Stimulated activated CD8-positive, alpha-beta memory T cell treated with anti-CD3 and anti-CD28 coated beads, Interleukin-4, amount 100 ng/mL, for 48 hours (primary cell): Measurements from ENCODE around the gene CELF1.
"Not testable (repeated sequence)": the region's sequence is repeated elsewhere in the genome, so short reads cannot be mapped to it uniquely, and the experiment has no call there.

Experiments used
- DNase-seq: peaks from one replicate; pipeline ENCODE4 v3.0.0-alpha.2; 2020

The CELF1 gene

DNA sequence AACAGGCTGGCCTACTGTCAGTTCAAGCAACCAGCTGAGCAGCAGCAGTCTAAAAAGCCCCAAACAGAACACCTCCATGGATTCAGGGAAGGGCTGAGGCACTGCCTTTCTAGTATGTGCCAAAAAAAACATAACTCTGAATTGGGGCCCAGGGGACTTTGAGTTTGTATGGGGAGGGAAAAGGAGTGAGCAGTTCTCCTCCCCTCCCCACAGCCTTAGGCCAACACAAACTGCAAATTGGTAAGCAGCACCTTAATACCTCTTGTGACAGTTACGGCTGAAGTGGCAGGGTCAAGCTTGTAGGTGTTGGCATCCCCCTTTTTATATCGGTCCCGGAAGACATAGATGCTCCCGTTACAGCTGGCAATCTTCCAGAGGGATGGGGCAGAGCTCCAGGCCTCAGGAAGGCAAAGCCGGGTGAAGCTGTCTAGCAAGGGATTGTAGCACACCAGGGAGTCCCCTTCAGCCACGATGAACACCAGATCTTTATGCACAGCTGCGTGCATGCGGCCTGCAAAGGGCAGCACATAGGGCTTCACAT, 19.9 kb upstream of the CELF1 start:
- no peak for DNase-seq

DNA sequence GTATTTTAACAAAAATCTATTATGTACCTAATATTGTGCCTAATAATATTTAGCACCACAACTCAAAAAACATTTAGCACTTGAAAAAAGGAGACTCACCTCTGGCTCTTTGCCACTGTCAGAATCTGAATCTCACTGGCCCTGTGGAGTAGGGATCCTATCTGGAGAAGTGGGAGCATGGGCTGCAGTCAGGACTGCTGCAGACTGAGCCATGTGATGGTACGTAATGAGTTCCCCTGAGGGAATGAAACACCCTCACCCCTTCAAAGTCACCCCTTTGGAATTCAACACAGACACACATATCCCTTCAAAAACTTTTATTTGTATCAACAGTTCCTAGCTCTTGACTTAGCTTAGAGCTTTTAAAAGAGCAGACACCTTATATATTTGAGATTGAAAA, 19.0 kb upstream of the CELF1 start:
- no peak for DNase-seq

DNA sequence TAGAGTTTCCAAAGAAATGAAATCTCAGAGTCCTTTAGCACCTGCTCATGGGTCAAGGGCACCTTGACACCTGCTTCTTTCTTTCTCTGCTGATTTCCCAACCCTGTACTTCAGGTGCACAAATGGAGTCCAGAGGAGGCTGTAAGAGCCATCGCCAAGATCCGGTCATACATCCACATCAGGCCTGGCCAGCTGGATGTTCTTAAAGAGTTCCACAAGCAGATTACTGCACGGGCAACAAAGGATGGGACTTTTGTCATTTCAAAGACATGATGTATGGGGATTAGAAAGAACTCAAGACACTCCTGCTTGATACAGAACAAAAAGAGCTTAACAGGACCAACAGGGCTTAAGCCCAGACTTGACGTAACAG, 18.4 kb upstream of the CELF1 start:
- no peak for DNase-seq

DNA sequence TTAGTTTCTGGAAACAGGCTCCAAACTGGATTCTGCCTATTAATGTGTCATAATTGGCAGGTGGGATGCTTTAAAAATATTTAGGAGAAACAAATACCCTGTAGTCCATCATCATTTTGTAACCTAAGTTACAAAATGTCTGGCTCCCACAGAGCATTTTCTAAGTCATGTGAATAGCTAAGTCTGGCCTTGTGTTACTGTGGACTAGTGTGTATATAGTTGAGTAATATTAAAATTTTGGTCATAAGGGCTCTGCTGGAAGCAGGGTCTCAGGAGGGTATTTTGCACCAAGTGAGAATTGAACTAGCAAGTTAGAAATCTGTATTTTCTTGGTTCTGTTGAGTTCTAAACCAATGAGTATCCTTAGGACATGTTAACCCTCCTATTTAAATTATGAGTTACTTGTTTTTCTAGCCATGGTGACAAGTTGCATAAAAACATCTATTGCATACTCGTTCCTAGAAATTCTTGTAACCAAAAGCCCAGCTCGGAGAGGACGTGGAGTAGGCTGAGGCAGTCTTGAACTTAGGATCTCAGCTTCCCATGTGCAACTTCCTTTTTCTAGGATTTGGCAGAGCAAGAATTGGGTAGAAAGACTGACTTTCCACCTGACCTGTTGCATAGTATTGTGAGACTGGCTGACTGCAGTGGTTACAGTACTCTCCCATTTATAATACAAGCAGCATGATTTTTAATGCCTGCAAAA, 17.9 kb upstream of the CELF1 start:
- no peak for DNase-seq

DNA sequence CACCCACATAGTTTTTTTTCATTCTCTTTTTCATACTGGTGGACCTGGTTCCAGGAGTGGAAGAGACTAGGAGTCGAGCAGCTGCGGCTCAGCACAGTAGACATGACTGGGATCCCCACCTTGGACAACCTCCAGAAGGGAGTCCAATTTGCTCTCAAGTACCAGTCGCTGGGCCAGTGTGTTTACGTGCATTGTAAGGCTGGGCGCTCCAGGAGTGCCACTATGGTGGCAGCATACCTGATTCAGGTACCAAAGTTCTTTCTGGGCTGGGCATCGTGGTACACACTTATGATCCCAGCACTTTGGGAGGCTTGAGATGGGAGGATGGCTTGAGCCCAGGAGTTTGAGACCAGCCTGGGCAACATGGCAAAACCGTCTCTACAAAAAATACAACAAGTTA, 16.7 kb upstream of the CELF1 start:
- no peak for DNase-seq

DNA sequence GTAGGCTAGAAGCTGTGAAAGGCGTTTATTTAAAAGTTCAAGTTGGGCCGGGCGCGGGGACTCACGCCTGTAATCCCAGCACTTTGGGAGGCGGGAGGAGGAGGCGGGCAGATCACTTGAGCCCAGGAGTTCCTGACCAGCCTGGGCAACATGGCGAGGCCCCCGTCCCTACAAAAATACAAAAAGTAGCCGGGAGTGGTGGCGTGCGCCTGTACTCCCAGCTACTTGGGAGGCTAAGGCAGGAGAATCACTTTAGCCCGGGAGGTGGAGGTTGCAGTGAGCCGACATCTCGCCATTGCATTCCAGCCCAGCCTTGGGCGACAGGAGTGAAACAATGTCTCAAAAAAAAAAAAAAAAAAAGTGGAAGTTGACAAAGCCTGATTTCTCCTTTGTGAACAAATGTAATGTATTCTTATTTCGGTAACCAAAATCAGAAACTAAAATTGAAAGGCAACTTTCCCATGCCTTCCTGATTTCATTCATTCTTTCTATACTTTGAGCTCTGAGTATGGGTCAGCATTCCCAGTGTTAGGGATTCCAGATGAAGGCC, 13.3 kb upstream of the CELF1 start:
- peak; percentile 34 for DNase-seq

DNA sequence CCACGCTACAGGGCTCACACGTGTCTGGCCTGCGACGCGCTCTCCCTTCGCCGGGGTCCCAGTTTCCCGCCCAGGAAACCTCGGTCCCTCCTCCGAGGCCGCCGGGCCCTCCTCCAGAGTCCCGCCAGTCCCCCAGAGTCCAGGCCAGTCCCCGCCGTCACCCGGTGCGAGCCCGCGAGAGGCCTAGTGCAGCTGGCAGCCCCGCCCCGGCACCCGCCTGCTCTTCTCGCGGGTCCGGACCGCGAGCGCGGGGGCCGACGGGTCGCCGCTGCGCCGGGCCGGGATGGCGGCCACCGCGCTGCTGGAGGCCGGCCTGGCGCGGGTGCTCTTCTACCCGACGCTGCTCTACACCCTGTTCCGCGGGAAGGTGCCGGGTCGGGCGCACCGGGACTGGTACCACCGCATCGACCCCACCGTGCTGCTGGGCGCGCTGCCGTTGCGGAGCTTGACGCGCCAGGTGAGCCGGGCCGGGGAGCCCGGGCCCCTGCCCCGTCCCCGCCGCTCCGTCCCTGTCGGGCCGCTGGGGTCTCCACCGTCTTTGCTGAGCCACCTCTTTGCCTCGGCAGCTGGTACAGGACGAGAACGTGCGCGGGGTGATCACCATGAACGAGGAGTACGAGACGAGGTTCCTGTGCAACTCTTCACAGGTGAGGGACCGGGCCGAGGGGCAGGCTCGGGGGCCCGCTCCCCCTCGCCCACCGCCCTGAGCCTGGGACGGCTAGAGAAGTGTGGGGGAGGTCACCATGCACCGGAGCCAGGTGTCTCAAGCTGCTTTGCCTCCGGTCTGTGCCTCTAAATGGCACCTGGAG, 12.6 kb upstream of the CELF1 start, which contains the start of gene PTPMT1:
Gene PTPMT1, plus strand, starts transcription at position 260 of the 809 bp plus-strand sequence. Its CDS starts 24 bp downstream, at position 284.
- peak; percentile 80 for DNase-seq

DNA sequence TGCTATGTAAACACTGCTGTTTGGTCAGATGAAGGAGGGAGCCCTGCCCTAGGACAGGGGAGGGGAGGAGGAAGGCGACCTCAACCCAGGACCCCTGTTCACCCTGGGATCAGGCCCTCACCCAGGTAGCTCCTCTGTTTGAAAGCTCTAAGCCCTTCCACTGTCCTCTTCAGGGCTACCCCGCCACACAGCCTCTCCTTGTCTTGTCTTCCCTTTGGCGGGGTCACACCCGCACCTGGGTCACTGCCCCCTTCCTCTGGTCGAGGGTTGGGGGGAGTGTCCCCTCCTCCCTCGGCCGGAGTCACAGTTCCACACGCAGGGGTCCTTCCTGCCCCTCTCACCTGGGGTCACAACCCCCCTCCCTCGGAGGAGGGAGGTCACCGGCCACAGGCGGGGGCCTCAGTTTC, 12.0 kb upstream of the CELF1 start:
- no peak for DNase-seq

DNA sequence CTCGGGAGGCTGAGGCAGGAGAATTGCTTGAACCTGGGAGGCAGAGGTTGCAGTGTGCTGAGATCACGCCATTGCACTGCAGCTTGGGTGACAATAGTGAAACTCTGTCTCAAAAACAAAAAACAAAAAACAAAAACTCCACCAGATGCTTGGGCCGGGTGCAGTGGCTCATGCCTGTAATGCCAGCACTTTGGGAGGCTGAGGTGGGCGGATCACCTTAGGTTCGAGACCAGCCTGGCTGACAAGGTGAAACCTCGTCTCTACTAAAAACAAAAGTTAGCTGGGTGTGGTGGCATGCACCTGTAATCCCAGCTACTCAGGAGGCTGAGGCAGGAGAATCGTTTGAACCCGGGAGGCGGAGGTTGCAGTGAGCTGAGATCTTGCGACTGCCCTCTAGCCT, 11.4 kb upstream of the CELF1 start:
- DNase-seq, result not testable (repeated sequence)

DNA sequence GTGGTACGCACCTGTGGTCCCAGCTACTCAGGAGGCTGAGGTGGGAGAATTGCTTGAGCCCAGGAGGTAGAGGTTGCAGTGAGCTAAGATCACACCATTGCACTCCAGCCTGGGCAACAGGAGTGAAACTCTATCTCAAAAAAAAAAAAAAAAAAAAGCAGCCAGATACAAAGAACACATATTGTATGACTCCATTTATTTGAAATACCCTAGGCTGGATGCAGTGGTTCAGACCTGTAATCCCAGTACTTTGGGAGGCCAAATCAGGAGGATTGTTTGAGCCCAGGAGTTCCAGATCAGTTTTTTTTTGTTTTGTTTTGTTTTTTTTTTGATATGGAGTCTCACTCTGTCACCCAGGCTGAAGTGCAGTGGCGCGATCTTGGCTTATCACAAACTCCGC, 9.5 kb upstream of the CELF1 start:
- DNase-seq, result not testable (repeated sequence)

DNA sequence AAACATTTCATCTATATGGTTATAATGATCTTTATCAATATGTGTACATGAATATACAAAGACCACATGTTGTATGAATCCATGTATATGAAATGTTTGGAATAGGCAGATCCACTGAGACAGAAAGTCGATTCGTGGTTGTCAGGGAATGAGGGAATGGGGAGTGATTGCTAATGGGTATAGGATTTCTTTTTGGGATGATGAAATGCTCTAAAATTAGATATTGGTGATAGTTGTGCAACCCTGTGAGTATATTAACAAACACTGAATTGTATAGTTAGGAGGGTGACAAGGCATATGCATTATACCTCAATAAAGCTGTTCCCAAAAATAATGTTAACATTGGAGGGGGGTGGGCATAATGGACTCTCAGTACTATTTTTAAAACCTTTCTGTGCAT, 7.5 kb upstream of the CELF1 start:
- no peak for DNase-seq

DNA sequence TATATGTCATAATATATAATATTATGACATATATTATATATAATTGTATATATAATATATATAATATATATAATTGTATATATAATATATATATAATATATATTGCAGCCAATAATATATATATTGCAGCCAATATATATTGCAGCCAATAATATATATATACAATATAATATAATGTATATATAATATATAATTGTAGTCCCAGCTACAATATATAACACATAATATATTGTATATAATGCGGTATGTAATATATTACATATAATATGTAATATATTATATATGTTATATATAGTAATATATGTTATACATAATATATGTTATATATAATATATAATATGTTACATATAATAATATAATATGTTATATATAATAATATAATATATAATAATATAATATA, 5.8 kb upstream of the CELF1 start:
- no peak for DNase-seq

DNA sequence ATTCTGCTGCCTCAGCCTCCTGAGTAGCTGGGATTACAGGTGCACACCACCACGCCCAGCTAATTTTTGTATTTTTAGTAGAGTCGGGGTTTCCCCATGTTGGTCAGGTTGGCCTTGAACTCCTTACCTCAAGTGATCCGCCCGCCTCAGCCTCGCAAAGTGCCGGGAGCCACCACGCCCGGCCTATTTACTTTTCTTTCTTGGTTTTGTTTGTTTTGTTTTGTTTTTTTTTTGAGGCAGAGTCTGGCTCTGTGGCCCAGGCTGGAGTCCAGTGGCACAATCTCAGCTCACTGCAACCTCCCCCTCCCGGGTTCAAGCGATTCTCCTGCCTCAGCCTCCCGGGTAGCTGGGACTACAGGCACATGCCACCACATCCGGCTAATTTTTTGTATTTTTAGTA, 4.1 kb upstream of the CELF1 start:
- not testable (repeated sequence) for DNase-seq

DNA sequence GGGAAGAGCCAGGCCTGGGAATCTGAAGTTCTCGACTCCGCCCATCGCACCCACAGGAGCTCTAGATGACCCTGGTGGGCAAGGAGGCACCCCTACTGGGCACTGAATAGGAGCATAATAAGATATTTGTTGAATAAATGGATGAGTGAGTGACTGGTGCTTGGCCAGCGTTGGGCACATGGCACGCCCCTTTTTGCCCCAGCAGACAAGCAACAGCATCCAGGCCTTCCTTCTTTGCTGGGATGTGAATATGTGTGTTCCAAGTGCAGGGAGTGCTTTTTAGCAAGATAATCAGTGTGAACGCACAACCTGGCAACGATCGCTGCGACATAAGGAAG, 443 bp upstream of the CELF1 start:
- no peak for DNase-seq

DNA sequence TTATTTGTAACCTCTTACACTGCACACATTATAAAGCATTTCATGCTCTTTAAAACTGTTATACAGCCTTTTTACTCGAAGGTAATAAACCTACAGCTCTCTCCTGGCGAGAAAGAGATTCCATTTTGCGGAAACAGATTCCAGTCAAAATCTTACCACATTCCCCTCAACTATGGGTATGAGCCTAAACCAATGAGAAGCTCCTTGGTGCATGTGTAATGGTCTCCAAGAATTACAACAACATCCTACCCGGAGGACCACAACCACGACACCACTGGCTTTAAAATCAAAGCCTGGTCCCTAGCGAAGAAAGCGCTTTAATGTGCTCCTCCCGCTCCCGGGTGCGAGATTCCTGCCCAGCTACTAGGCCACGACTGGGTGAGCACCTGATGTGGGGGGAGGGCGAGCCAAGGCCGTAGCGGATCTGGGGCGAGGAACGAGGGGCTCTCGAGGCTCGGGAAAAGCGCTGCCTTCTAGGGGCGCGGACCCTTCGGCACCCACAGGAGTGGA, 821 bp downstream of the CELF1 start:
- DNase-seq, result no peak

DNA sequence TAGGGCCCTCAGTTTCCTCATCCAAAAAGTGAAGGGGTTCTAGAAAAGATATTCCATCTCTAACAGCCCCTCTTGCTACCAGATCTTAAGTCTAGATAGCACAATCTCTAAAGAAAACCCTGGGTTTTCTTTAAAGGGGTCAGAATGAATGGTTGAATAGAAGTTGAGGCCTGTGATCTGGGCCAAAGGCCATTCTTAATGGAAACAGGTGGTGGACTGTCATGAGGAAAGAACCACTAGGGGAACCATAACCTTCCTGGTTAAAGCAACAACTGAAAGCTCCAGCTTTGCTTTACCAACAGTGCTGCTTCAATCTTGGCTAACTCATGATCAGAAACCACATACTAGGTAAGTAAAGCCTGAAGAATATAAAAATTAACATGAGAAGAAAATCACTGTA, 1.8 kb downstream of the CELF1 start:
- no peak for DNase-seq

DNA sequence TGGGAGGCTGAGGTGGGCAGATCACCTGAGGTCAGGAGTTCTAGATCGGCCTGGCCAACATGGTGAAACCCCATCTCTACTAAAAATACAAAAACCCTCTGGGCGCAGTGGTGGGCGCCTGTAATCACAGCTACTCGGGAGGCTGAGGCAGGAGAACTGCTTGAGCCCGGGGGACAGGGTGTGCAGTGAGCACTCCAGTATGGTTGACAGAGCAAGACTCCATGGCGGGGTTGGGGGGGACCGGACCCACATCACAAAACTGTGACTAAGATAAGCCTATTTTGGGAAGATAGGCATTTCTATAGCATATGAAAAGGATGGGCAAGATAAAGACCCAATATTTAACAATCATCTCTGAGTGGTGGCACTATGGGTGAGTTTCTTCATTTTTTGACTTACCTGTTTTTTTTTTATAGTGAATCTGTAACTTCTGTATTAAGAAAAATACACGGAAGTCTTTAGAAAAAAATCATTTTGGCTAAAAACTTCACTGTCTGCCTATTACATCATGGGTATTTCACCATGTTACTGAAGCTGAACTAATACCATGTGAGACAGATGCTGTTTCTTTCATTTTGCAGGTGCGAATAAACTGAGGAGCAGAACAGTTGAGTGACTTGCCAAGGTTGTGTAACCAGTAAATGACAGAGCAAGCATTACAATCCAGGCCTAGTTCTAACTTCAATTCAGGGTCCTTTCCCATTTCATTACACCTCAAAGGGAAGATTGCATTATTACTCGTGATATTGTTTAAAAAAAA, 2.5 kb downstream of the CELF1 start:
- DNase-seq, result no peak

DNA sequence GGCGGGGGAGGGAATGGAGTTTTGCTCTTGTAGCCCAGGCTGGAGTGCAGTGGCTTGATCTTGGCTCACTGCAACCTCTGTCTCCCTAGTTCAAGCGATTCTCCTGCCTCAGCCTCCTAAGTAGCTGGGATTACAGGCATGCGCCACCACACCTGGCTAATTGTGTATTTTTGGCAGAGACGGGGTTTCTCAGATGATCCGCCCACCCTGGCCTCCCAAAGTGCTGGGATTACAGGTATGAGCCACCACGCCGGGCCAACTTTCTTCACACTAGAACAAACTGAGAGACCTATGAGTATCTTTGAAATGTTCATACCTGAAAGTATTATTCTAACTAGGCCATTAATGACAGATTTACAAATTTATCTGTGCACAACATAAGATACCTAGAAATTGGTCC, 6.7 kb downstream of the CELF1 start:
- DNase-seq, result not testable (repeated sequence)

DNA sequence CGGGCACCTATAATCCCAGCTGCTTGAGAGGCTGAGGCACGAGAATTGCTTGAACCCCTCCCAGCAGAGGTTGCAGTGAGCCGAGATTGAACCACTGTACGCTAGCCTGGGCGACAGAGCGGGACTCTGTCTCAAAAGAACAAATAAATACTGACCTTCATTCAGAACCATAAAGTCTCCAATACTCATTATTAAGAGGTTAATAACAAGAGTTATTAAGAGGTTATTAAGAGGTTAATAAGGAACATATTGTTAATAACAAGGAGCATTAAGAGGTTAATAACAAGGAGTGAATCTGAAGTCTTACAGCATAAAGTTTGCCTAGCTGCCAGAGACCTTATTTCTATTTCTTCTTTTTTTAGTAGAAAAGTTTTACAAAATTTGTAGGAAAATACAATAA, 7.6 kb downstream of the CELF1 start:
- DNase-seq, result no peak

DNA sequence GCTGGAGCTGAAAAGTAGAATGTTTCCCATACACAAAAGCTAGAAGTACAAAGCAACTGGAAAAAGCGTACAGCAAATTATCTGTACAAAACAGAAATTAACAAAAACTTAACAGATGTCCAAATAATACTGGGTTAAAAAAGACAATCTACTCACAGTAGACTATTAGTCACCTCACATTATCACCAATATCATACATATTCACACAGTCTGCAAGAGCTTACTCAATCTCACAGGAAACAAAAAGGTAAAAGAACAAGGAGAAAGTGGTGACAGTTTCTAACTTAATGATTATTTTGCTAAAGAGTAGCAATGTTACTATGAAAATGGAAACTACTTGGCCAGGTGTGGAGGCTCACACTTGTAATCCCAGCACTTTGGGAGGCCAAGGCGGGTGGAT, 11.9 kb downstream of the CELF1 start:
- no peak for DNase-seq

DNA sequence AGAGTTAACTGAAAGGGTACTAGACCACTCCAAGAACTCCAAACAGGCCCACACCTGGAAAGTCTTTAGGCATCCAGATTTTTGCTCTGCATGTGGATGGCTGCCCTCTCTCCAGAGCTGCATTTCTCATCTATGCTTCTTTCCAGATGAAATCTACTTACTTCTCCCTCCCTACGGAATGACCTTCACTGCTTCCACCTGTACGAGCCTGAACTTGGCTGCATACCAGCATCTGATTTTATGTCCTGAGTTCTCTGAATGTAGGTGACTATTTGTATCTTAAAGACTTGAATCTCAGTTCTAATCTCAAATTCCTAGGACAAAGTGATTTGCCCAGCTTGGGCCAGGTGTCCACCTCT, 13.3 kb downstream of the CELF1 start:
- no peak for DNase-seq

DNA sequence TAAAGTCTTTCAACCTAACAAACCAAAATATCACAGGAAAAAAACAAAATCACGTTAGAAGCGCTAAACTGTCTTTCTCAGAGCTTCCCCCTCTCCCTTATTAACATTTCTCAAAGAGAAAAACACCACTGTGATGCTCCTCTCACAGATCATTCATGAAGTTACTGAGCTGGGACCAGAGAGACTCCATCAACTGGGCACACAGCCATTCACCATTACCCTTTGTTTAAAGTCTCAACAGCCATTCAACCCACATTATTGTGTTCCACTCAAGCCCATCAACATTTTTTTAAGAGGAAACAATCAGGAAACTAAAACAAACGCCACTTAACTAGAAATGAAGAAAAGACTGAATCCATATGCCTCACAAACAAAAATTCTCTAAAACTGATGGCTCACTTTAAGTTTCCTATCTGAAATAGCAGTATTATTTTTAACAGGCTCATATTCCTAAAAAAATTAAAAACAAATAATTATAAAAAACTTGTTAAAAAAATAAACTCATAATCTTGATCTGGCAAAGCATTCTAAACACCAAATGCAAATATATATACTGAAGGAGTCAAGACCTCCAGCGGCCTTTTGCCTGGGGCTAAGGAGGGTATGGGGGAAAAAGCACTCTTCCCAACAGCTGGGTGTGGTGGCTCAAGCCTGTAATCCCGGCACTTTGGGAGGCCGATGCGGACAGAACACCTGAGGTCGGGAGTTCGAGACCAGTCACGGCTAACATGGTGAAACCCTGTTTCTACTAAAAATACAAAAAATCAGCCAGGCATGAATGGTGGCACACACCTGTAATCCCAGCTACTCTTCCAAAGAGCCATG, 14.0 kb downstream of the CELF1 start:
- DNase-seq, result no peak
